Fibroblast of skin of scalp (primary cell): ENCODE results near the gene PBLD. TPM values are rescaled to one million over a fixed set of nuclear protein-coding genes. Genes with fewer than 3 reads are reported as not detected.

Source experiments
- DNase-seq: peaks from one replicate; pipeline ENCODE4 v3.0.0-alpha.2; 2013
- polyA plus RNA-seq, 2 experiments: library from polyadenylated mRNA; unstranded; fragments of 120-200 nt; gene quantifications; one replicate each; pipeline ENCODE4 v1.2.1, GENCODE V29; 2013; ENCODE audit not compliant: insufficient read length in 2 of 2

PBLD gene
- polyA plus RNA-seq (2013, experiment 1 of 2; ENCODE audit: insufficient read length) = 4.7 TPM
- polyA plus RNA-seq (2013, experiment 2 of 2; ENCODE audit: insufficient read length) = 5.8 TPM

GRCh38 chr10:68332259-68333057, at the start of gene PBLD:
PBLD (minus strand) TSS chr10:68332928; CDS start chr10:68306844, 26,084 bp downstream.
- peak; percentile 87 for DNase-seq

DNA sequence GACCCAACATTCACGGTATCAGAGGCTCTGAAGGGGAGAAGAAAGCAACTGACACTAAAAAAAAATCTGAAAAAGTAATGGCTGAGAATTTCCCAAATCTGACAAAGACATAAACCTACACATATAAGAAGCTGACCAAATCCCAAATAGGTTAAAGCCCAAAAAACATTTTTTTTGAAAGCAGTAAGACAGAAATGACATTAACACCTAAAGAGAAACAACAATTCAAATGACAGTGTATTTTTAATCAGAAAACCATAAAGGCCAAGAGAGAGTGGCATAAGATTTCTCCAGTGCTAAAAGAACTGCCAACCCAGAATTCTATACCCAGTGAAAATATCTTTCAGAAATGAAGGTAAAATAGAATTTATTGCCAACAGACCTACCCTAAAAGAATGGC, 38.9 kb upstream of the PBLD start:
- no peak for DNase-seq

DNA sequence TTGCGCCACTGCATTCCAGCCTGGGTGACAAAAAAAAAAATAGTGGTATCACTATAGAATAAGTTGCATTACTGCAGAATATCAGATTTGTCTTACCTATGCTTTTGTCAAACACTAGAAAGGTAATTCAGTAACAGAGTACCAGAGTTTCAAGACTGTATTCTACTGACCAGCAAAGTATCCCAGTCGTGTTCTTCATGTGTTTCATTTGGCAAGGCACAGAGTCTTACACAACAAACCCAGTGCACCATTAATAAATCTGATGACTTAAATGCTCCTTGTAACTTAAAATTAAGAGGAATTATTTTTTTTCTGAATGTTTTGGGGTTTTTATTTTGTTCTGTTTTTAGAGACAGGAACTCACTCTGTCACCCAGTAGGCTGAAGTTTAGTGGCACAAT, 34.4 kb upstream of the PBLD start:
- no peak for DNase-seq

GRCh38 chr10:68366600-68366999, 33.9 kb upstream of the PBLD start:
- DNase-seq = no peak

- no peak for DNase-seq
Observed at GRCh38 chr10:68365611-68366010, 32.9 kb upstream of the PBLD start.

GRCh38 chr10:68364101-68364886, 31.6 kb upstream of the PBLD start:
- peak; percentile 37 for DNase-seq

DNA sequence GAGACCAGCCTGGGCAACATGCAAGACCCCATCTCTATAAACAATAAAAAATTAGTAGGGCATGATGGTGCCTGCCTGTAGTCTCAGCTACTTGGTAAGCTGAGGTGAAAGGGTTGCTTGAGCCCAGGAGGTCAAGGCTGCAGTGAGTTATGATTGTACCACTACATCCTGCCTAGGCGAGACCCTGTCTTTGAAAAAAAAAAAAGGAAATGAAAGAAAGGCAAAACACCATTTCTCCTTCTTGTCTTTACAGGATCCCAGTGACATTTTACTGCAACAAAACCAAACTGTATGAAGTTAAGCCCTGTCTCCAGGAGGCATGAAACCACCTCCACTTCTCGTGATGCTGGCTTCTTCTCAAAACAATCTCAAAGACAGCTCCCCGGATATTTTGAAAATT, 29.9 kb upstream of the PBLD start:
- DNase-seq = no peak

DNA sequence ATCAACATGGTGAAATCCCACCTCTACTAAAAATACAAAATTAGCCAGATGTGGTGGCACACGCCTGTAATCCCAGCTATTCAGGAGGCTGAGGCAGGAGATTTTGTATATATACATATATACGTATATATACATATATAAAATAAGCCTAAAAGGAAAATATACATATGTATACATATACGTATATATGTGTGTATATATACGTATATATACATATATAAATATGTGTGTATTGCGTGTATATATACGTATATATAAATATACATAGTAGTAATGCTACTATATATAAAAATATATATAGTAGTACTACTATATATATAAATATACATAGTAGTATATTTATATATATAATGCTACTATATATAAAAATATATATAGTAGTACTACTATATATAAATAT, 26.5 kb upstream of the PBLD start:
- no peak for DNase-seq

- no peak for DNase-seq
Observed at GRCh38 chr10:68353537-68353936, 20.8 kb upstream of the PBLD start.

DNA sequence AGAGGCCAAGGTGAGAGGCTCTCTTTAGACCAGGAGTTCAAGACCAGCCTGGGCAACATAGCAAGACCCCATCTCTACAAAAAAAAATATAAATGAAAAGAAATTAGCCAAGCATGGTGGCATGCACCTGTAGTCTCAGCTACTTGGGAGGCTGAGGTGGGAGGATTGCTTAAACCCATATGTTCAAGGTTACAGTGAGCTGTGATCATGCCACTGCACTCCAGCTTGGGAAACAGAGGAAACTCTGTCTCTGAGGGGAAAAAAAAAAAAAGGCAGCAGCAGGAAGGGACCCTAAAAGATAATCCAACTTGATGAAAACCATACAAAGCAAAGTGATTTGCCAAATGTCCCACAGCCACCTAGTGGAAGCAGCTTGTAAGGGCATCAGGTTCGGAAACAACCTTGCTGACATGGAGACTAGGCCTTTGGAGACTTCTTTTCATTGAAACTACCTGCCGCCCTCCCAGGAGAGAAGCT, 15.6 kb upstream of the PBLD start:
- DNase-seq = peak; percentile 54

GRCh38 chr10:68346774-68347173, 14.0 kb upstream of the PBLD start:
- no peak for DNase-seq

- no peak for DNase-seq
Observed at GRCh38 chr10:68345621-68346020, 12.9 kb upstream of the PBLD start.

- no peak for DNase-seq
Observed at GRCh38 chr10:68342909-68343516, 10.3 kb upstream of the PBLD start.

DNA sequence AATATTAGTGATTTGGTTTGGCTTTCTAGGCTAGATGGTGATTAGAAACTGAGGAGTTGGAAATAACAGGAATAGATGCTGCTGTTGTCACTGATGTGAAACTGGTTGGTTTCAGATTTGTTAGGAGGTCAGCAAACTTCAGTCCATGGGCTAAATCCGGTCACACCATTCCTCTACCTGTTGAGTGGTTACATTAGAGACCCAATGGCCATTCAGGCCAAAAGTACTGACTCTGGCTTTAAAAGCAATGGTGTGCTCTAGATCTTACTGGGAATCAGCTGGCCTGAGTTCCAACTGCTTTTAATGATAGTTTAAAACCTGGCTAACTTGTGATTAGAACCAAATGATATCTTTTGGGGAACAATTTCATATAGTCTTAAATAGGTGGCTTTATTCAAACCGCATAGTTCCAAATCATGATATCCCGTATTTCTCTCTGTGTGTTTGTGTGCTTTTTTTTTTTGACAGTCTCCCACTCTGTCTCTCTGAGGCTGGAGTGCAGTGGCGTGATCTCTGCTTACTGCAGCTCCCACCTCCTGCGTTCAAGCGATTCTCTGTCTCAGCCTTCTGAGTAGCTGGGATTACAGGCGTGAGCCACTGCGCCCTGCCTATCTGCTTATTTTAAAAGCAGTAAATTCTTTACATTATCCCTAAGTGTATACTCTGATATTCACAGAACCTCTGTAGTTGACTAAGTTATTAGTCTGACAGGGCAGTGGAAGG, 7.8 kb upstream of the PBLD start:
- DNase-seq = no peak

DNA sequence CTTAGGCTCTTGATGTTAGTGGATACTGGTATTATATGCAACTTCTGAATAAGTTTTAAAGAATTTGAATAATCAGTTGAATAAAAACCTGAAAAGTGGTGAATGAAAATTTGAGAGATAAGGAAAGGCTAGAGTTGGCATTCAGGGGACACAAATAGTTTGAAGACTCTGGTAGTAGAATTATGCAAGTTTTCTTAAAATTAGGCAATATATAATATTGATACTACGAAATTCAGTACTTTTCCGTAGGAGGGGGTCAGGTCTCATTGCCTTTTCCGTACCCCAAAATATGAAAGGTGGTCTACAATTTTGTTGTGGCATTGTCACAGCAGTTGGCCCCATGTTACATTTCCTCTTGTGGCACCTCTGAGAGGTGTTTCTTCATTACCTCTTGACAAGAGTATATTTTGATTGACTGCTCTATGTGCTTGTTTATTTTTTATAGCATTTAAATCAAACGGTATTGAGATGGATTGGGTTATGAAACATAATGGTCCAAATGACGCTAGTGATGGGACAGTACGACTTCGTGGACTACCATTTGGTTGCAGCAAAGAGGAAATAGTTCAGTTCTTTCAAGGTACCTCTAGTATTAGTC, 4.1 kb upstream of the PBLD start:
- DNase-seq = no peak

GRCh38 chr10:68334672-68335467, 2.1 kb upstream of the PBLD start:
- DNase-seq = no peak

GRCh38 chr10:68333440-68334431, 1.0 kb upstream of the PBLD start:
- no peak for DNase-seq

- no peak for DNase-seq
Observed at GRCh38 chr10:68333058-68333395, 299 bp upstream of the PBLD start.

DNA sequence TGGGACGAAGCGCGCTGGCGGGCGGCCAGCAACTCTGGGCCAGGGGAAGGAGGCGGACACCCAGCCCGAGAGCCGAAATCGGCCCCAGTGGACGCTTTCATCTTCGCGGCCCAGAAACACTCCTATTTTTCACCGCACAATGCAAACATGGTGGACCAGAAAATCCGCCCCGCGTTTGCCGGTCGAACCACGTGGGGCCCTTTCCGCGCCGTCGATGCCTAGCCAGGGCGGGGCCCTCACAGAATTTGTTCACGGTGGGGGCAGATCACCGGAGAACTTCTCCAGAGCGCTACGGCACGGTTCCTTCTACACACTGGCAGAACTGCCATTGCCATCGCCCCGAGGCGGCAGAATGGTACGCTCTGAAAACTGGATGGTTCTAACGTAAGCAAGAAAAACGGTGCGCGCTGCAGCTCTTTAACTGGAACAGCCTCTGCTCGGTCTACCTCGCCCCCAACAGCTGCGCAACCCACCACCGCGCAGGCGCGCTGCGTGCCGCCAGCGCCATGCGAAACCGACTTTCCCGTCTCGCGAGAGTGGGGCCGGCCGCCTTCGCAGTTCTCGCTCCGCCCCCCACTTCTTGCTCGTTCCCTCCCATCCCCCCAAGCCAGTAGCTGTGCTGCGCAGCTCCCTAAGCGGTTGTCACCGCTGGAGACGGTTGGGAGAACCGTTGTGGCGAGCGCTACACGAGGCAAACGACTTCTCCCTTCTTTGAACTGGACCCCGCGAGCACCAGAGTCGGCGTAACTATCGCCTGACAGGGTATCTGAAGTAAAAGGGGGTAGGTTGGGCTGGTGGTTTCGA, 1.1 kb downstream of the PBLD start, which contains the start of gene HNRNPH3:
HNRNPH3 (plus strand) TSS at position 610 of the 804 bp plus-strand sequence. CDS start 5,158 bp downstream, outside the sequence.
- peak; percentile 98 for DNase-seq
